GM12801 (cell line): Measurements from ENCODE around the gene TCERG1L.

Experiments used
- CTCF ChIP-seq: IDR thresholded peaks from one replicate; pipeline ENCODE4 v1.5.1; 2011; ENCODE audit warnings: control low read depth; ENCODE audit not compliant: insufficient read length; ENCODE audit errors: extremely low read depth

TCERG1L gene

GRCh38 chr10:131314799-131315198, 3.3 kb upstream of the TCERG1L start:
- TF ChIP-seq CTCF = no peak

GRCh38 chr10:131314148-131314547, 2.6 kb upstream of the TCERG1L start:
- no peak for TF ChIP-seq CTCF

GRCh38 chr10:131313377-131313776, 1.9 kb upstream of the TCERG1L start:
- TF ChIP-seq CTCF = no peak

- no peak for TF ChIP-seq CTCF
Observed at GRCh38 chr10:131312478-131312836, 936 bp upstream of the TCERG1L start.

- no peak for TF ChIP-seq CTCF
Observed at GRCh38 chr10:131311402-131311660, 190 bp downstream of the TCERG1L start.

- no peak for TF ChIP-seq CTCF
Observed at GRCh38 chr10:131310551-131311401, 745 bp downstream of the TCERG1L start.

- no peak for TF ChIP-seq CTCF
Observed at GRCh38 chr10:131310142-131310541, 1.4 kb downstream of the TCERG1L start.
